Measurements from ENCODE around the gene PACSIN2. TPM values are rescaled to one million over a fixed set of nuclear protein-coding genes. Genes with fewer than 3 reads are reported as not detected.
A peak's percentile ranks its signal among the peaks of the same experiment; 100 is the strongest.

The PACSIN2 gene
- total RNA-seq, 4 donors from 2014 or later, result 25.8 to 46.0 (median 27.8) TPM

DNA sequence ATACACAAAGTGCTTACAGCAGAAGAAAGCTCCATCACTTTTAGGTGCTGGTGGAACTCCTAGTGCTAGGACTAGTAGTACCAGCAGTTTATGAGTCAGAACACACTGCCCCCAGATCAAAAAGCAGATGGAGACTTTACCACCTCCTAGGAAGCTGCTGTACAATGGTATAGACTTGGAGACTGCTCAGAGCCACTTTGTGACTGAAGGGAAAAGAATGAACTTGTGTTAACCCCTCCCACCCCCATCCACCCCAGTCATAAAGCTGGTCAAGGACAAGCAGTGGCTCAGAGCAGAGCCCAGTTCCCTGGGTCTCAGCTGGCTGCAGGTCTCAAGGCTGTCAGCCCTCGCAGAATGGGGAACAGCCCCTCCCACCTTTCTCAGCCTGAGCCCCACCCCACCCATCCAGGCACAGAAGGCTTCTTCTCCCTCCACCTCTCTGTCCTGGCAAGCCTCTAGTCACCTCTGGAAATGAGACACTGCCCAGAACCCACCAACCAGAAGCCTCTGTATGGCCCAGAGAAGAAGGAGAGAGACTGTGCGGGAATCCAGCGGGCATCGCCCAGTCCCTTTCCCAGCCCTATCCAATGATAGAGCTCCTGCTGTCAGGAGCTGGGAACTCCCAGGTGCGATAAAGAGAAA is 23.8 kb downstream of the PACSIN2 start:
- WGBS, 2 donors, result 69 to 75% methylated on average over 4 to 5 of the region's 5 CpGs
- Histone ChIP-seq H3K4me3 (no peak overlapping the region), H3K27ac (peak overlapping the region; percentile 4 to 66 (median 38)), H3K27me3 (no peaks in the 10 kb centered on the region), H3K36me3 (no peaks in the 10 kb centered on the region), H3K4me1 (peaks cover 47 to 80% (median 48%) of the 10 kb centered on the region in 3 donors), H3K9me3 (no peaks in the 10 kb centered on the region)
- intact Hi-C loops (cut with DNase I), result no loop called here
- no peak for DNase-seq
- TF ChIP-seq, protein P1, sequence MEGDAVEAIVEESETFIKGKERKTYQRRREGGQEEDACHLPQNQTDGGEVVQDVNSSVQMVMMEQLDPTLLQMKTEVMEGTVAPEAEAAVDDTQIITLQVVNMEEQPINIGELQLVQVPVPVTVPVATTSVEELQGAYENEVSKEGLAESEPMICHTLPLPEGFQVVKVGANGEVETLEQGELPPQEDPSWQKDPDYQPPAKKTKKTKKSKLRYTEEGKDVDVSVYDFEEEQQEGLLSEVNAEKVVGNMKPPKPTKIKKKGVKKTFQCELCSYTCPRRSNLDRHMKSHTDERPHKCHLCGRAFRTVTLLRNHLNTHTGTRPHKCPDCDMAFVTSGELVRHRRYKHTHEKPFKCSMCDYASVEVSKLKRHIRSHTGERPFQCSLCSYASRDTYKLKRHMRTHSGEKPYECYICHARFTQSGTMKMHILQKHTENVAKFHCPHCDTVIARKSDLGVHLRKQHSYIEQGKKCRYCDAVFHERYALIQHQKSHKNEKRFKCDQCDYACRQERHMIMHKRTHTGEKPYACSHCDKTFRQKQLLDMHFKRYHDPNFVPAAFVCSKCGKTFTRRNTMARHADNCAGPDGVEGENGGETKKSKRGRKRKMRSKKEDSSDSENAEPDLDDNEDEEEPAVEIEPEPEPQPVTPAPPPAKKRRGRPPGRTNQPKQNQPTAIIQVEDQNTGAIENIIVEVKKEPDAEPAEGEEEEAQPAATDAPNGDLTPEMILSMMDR (IDR thresholded peaks at IDR 0.05), result no peak

DNA sequence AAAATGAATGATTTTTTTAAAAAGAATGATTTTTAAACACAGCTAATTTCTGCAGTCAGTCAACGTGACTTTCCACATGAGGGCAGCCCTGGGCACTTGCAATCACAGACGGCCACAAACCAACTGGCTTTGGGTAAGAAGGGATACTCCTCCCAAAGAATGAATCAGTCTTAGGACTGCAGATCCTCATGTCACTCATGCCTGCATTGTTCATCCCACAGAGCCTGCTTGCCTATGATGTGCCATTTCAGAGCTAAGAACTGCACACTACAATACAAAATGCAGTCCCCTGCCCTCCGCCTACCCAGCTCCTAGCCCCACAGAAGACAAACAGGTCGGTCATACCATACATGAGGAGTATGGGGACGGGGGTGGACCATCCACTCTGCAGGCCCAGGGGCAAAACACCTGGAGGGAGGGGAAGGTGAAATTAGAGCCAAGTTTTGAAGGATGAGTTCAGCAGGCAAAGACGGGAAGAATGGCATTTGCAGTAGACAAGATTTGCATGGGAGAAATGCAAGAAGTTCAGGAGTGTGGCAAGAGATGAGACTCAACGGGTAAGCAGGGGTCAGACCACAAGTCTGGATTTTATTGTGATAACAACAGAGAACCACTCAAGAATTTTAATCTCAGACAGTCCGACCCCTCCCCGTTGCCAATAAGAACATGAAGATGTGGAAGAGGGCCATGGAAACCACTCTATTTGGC is 24.7 kb downstream of the PACSIN2 start:
- Histone ChIP-seq H3K27me3 (no peaks in the 10 kb centered on the region), H3K36me3 (no peaks in the 10 kb centered on the region), H3K9me3 (no peaks in the 10 kb centered on the region), H3K4me3 (no peak overlapping the region), H3K4me1 (peaks cover 38 to 80% (median 39%) of the 10 kb centered on the region in 3 donors), H3K27ac (peak overlapping the region in 3 of 4 donors; percentile 18 to 66 (median 59))
- 45 to 57% methylated on average over 7 to 8 of the region's 9 CpGs for WGBS, 2 donors
- TF ChIP-seq, protein P1 (IDR thresholded peaks at IDR 0.05), result peak in 5 of 6 experiments; percentile 14 to 49 (median 18)
- no peak for TF ChIP-seq POLR2A (IDR thresholded peaks at IDR 0.05)
- no peak for DNase-seq
- intact Hi-C loops (cut with DNase I), result no loop called here

DNA sequence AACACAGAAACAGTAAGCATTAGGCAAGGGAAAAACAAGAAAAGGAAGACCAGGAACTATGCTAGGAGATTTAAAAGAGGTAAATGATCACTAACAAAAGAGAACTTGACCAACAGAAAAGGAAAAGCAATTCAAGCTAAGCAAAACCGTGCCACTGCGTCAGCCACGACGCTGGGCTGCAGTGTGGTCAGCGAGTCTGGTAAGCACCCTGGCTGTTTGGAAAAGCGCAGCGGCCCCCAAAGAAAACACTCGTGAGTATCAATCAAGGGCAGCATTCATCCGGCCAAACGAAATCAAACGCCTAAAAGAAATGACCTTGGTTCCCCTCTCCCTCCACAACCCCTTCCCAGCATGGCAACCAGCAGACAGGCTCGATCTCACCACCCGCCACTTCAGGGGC is 28.8 kb downstream of the PACSIN2 start:
- no peaks in the 10 kb centered on the region for H3K9me3 ChIP-seq
- DNase-seq, result no peak
- TF ChIP-seq POLR2A (IDR thresholded peaks at IDR 0.05), result no peak
- TF ChIP-seq, protein P1 (IDR thresholded peaks at IDR 0.05), result no peak
- H3K27ac ChIP-seq, result no peak overlapping the region
- H3K27me3 ChIP-seq, result no peaks in the 10 kb centered on the region
- intact Hi-C loops (cut with DNase I), result no loop called here
- peaks cover 10 to 56% (median 11%) of the 10 kb centered on the region in 3 donors for H3K4me1 ChIP-seq
- no peak overlapping the region for H3K4me3 ChIP-seq
- H3K36me3 ChIP-seq, result no peaks in the 10 kb centered on the region
- WGBS, 2 donors, result 86 to 90% methylated on average over 12 to 13 of the region's 13 CpGs

DNA sequence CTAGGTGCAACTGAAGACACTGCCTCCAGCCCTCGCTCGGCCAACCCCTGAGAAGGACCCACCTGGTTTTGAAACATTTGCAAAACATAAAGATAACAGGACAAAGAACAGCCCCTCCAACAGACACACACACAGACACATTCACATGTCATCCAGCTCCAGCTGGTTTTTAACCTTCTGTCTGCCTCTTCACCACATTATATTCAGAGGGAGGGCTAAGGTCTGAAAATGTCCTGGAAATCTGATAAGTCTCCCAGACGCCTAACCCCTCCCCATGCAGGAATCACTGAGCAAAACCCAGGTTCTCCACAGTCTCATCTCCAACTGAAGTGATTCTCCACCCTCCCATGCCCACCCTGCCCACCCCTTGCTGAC is 29.4 kb downstream of the PACSIN2 start:
- Histone ChIP-seq H3K36me3 (no peaks in the 10 kb centered on the region), H3K27me3 (no peaks in the 10 kb centered on the region), H3K27ac (no peak overlapping the region), H3K4me1 (peaks cover 4 to 50% (median 5%) of the 10 kb centered on the region in 3 donors), H3K9me3 (no peaks in the 10 kb centered on the region), H3K4me3 (no peak overlapping the region)
- 91 to 100% methylated on average over 1 to 3 of the region's 3 CpGs for WGBS, 2 donors
- no peak for DNase-seq
- TF ChIP-seq, protein P1 (IDR thresholded peaks at IDR 0.05), result no peak
- no peak for TF ChIP-seq POLR2A (IDR thresholded peaks at IDR 0.05)
- intact Hi-C loops (cut with DNase I), result no loop called here

DNA sequence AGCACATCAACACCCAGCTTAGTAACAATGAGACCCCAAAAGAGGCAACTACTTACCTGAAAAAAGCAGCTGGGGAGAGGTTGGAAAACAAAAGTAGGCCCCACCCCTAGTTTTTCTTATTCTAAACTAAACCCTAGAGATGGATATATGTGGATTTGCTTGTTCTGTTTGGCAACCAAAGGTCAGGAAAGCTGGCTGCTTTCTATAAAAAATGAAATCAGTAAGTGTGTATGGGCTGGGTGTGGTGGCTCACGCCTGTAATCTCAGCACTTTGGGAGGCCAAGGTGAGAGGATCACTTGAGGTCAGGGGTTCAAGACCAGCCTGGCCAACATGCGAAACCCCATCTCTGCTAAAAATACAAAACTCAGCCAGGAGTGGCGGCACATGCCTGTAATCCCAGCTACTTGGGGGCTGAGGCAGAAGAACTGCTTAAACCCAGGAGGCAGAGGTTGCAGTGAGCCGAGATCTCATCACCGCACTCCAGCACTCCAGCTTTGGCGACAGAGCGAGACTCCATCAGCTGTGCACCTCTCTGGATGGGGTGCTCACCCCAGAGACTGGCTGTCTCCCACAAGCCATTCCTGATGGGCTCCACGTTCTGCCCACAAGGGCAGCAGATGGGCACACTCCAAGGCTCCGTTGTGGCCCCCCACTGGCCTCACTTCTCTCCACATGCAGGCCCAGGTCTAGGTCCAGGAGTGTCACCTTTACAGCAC is 30.0 kb downstream of the PACSIN2 start:
- Histone ChIP-seq H3K4me1 (peaks cover 0 to 46% (median 0%) of the 10 kb centered on the region in 3 donors), H3K4me3 (no peak overlapping the region), H3K27ac (no peak overlapping the region), H3K9me3 (no peaks in the 10 kb centered on the region), H3K36me3 (no peaks in the 10 kb centered on the region), H3K27me3 (no peaks in the 10 kb centered on the region)
- no peak for DNase-seq
- intact Hi-C loops (cut with DNase I), result no loop called here
- TF ChIP-seq, protein P1 (IDR thresholded peaks at IDR 0.05), result no peak
- TF ChIP-seq POLR2A (IDR thresholded peaks at IDR 0.05), result no peak
- WGBS, 2 donors, result 89 to 96% methylated on average over 2 to 9 of the region's 9 CpGs

All from esophagus squamous epithelium (tissue), 5 donors.